G401 (cell line): Measurements from ENCODE around the gene OR10A2. TPM values are rescaled to one million over a fixed set of nuclear protein-coding genes. Genes with fewer than 3 reads are reported as not detected.
"Not testable (repeated sequence)": the region's sequence is repeated elsewhere in the genome, so short reads cannot be mapped to it uniquely, and the experiment has no call there.

Source experiments
- DNase-seq: peaks from one replicate; pipeline ENCODE4 v3.0.0-alpha.2; 2015; ENCODE audit warnings: low spot score
- in situ Hi-C: cut with HindIII; loops from 2 replicates; pipeline ENCODE4 v1.10.0; 2016; ENCODE audit warnings: low sequenced_read_pairs, mixed read lengths
- total RNA-seq: library from RNA; depleted of rRNA; stranded (reverse); fragments of >200 nt; shearing (Covaris generic); gene quantifications from 2 replicates; pipeline ENCODE4 v1.2.3, GENCODE V29; 2014; rRNA removed

OR10A2 gene
- total RNA-seq: not detected in 2 replicates

GRCh38 chr11:6862961-6863360 is at the start of gene OR10A2:
Gene OR10A2 (plus strand): TSS chr11:6863057. CDS start chr11:6869755, 6,698 bp downstream.
- peak; percentile 81 for DNase-seq
- in situ Hi-C loops: no loop called here

GRCh38 chr11:6813656-6814055 is 49.2 kb upstream of the OR10A2 start:
- DNase-seq: no peak
- in situ Hi-C loops: no loop called here

- peak; percentile 82 for DNase-seq
- in situ Hi-C loops: no loop called here
Measured at GRCh38 chr11:6817694-6818093, 45.2 kb upstream of the OR10A2 start.

- in situ Hi-C loops: no loop called here
- no peak for DNase-seq
Measured at GRCh38 chr11:6818967-6819366, 43.9 kb upstream of the OR10A2 start.

- in situ Hi-C loops: no loop called here
- peak; percentile 7 for DNase-seq
Measured at GRCh38 chr11:6824136-6824823, 38.6 kb upstream of the OR10A2 start.

GRCh38 chr11:6825231-6825744 is 37.6 kb upstream of the OR10A2 start:
- in situ Hi-C loops: no loop called here
- DNase-seq: no peak

- in situ Hi-C loops: no loop called here
- DNase-seq: no peak
Measured at GRCh38 chr11:6828103-6828502, 34.8 kb upstream of the OR10A2 start.

- in situ Hi-C loops: no loop called here
- DNase-seq: no peak
Measured at GRCh38 chr11:6833356-6833755, 29.5 kb upstream of the OR10A2 start.

GRCh38 chr11:6834021-6834420 is 28.8 kb upstream of the OR10A2 start:
- in situ Hi-C loops: no loop called here
- no peak for DNase-seq

- in situ Hi-C loops: no loop called here
- DNase-seq: no peak
Measured at GRCh38 chr11:6841694-6842093, 21.2 kb upstream of the OR10A2 start.

- DNase-seq: no peak
- in situ Hi-C loops: no loop called here
Measured at GRCh38 chr11:6843670-6844069, 19.2 kb upstream of the OR10A2 start.

GRCh38 chr11:6844356-6844755 is 18.5 kb upstream of the OR10A2 start:
- in situ Hi-C loops: no loop called here
- no peak for DNase-seq

GRCh38 chr11:6845383-6845782 is 17.5 kb upstream of the OR10A2 start, which contains the start of gene OR10A5:
Gene OR10A5 (plus strand): TSS chr11:6845683. CDS start chr11:6845683, 0 bp downstream.
- no peak for DNase-seq
- in situ Hi-C loops: no loop called here

GRCh38 chr11:6850526-6850925 is 12.3 kb upstream of the OR10A2 start:
- DNase-seq: no peak
- in situ Hi-C loops: no loop called here

GRCh38 chr11:6854801-6855200 is 8.1 kb upstream of the OR10A2 start:
- in situ Hi-C loops, DNase-seq: not testable (repeated sequence)

- in situ Hi-C loops: no loop called here
- DNase-seq: peak; percentile 3
Measured at GRCh38 chr11:6855971-6856541, 6.8 kb upstream of the OR10A2 start.

GRCh38 chr11:6856871-6857270 is 6.0 kb upstream of the OR10A2 start:
- in situ Hi-C loops: no loop called here
- DNase-seq: no peak

- no peak for DNase-seq
- in situ Hi-C loops: no loop called here
Measured at GRCh38 chr11:6864438-6864837, 1.6 kb downstream of the OR10A2 start.

- in situ Hi-C loops: no loop called here
Measured at GRCh38 chr11:6871278-6871677, 8.4 kb downstream of the OR10A2 start.

GRCh38 chr11:6875761-6876160 is 12.9 kb downstream of the OR10A2 start:
- no peak for DNase-seq
- in situ Hi-C loops: no loop called here

More at GRCh38 chr11:6871278-6871677, 8.4 kb downstream of the OR10A2 start:
- DNase-seq: no peak

GRCh38 chr11:6876325-6876724 is 13.5 kb downstream of the OR10A2 start, which contains the start of gene OR10A4:
Gene OR10A4 (plus strand): TSS chr11:6876625. CDS start chr11:6876648, 23 bp downstream.
- in situ Hi-C loops: no loop called here
- DNase-seq: no peak
